A549 (cell line): ENCODE measurements around the gene SNTG2. TPM values are rescaled to one million over a fixed set of nuclear protein-coding genes. Genes with fewer than 3 reads are reported as not detected.

ENCODE experiments used
- ATAC-seq, 2 experiments: fragments of 200-7000 bp in 1 of 2; fragments of >200 bp in 1 of 2; cut with Nextera tagmentation in 1 of 2; cut with Tn5 transposase in 1 of 2; 3 replicates each; pipeline versions ENCODE4 v1.8.0 to v1.9.1; 2018 to 2020; ENCODE audit warnings: mild to moderate bottlenecking in 1 of 2, moderate library complexity in 1 of 2
- CTCF ChIA-PET: fragments of 300-600 bp; sonication (Branson Sonifier 250); formaldehyde crosslinking; extraction: SDS; loops from one replicate; lab custom pipeline; 2021; ENCODE audit warnings: antibody characterized with exemption, inconsistent platforms; lab: Yijun Ruan, JAX
- POLR2A ChIA-PET: fragments of 350-600 bp; formaldehyde crosslinking; extraction: SDS; loops from one replicate; lab custom pipeline; 2021; ENCODE audit warnings: antibody characterized with exemption, inconsistent platforms; lab: Yijun Ruan, JAX
- DNase-seq, 2 experiments: peaks; one replicate each; pipeline versions ENCODE4 v3.0.0 to v3.0.0-alpha.2; 2011 to 2016; ENCODE audit warnings: low read depth in 1 of 2, low spot score in 1 of 2
- FAIRE-seq: peaks from 2 replicates; lab custom pipeline; 2011; peaks lifted over from hg19 to GRCh38; lab: Jason Lieb, UNC
- H3K27ac ChIP-seq, 2 experiments: fragments of >200 bp; sonication (Bioruptor Twin); formaldehyde crosslinking; 3 replicates each; pipeline ENCODE4 v1.5.1; 2016 to 2017
- H3K4me1 ChIP-seq: fragments of >200 bp; sonication (Bioruptor Twin); formaldehyde crosslinking; 3 replicates; pipeline ENCODE4 v1.6.1; 2016
- H3K4me2 ChIP-seq: fragments of >200 bp; sonication (Bioruptor Twin); formaldehyde crosslinking; 3 replicates; pipeline ENCODE4 v1.6.1; 2016
- H3K4me3 ChIP-seq: fragments of >200 bp; sonication (Bioruptor Twin); formaldehyde crosslinking; 3 replicates; pipeline ENCODE4 v1.5.1; 2016
- H3K9me3 ChIP-seq: fragments of >200 bp; sonication (Bioruptor Twin); formaldehyde crosslinking; 3 replicates; pipeline ENCODE4 v1.6.1; 2016
- CBX2 ChIP-seq: fragments of 200-600 bp; sonication (generic); IDR thresholded peaks from 2 replicates; pipeline ENCODE4 v1.6.1; 2016; ENCODE audit warnings: low read depth, mild to moderate bottlenecking, borderline replicate concordance
- CBX8 ChIP-seq: fragments of 200-600 bp; sonication (generic); IDR thresholded peaks from 2 replicates; pipeline ENCODE4 v1.6.1; 2016
- CHD4 ChIP-seq: fragments of 200-600 bp; sonication (generic); IDR thresholded peaks from 2 replicates; pipeline ENCODE4 v1.6.1; 2016; ENCODE audit warnings: antibody characterized with exemption, mild to moderate bottlenecking, borderline replicate concordance
- EHMT2 ChIP-seq: fragments of 200-600 bp; sonication (generic); IDR thresholded peaks from 2 replicates; pipeline ENCODE4 v1.6.1; 2016; ENCODE audit warnings: antibody characterized with exemption, low read depth, mild to moderate bottlenecking, moderate library complexity
- HDAC2 ChIP-seq: fragments of 200-600 bp; sonication (generic); IDR thresholded peaks from 2 replicates; pipeline ENCODE4 v1.6.1; 2016
- JUN ChIP-seq, 2 experiments: fragments of >200 bp; sonication (Bioruptor Twin); formaldehyde crosslinking; IDR thresholded peaks; 2 replicates in 1 of 2; 3 replicates in 1 of 2; pipeline ENCODE4 v1.6.1; 2016 to 2017
- KDM5A ChIP-seq: fragments of 200-600 bp; sonication (generic); IDR thresholded peaks from 2 replicates; pipeline ENCODE4 v1.6.1; 2016; ENCODE audit warnings: antibody characterized with exemption, mild to moderate bottlenecking
- MAFK ChIP-seq: fragments of 450-650 bp; IDR thresholded peaks from 2 replicates; pipeline ENCODE4 v1.6.1; 2014; ENCODE audit not compliant: partially characterized antibody
- MYC ChIP-seq: IDR thresholded peaks from 2 replicates; pipeline ENCODE4 v1.6.1; 2012; ENCODE audit warnings: mild to moderate bottlenecking, inconsistent platforms, low read length, improper control_type of control experiment, borderline replicate concordance
- RARB ChIP-seq: fragments of 250-450 bp; sonication (Bioruptor Pico); IDR thresholded peaks from 2 replicates; pipeline ENCODE4 v1.8.0; 2021; ENCODE audit warnings: mild to moderate bottlenecking, moderate library complexity
- RFX5 ChIP-seq: fragments of 450-650 bp; IDR thresholded peaks from 2 replicates; pipeline ENCODE4 v1.7.1; 2014; ENCODE audit warnings: antibody characterized with exemption, mild to moderate bottlenecking, moderate library complexity
- SREBF2 ChIP-seq: fragments of 450-650 bp; IDR thresholded peaks from 2 replicates; pipeline ENCODE4 v1.6.1; 2014; ENCODE audit warnings: mild to moderate bottlenecking, moderate library complexity
- ZNF302 ChIP-seq: fragments of 250-450 bp; sonication (Bioruptor Pico); IDR thresholded peaks from 2 replicates; pipeline ENCODE4 v1.9.0; 2021; ENCODE audit warnings: inconsistent platforms, mild to moderate bottlenecking, moderate library complexity
- WGBS: methylation state at CpG from one replicate; pipeline ENCODE4 v1.1.6; 2017; ENCODE audit errors: missing lambda C conversion rate; 5-methylcytosine and 5-hydroxymethylcytosine counted together
- polyA plus RNA-seq, 4 experiments: library from polyadenylated mRNA; depleted of rRNA in 3 of 4; stranded (reverse); fragments of >200 nt; fragmentation: RNase III in 1 of 4; extraction: RNeasy Plus Mini Kit Qiagen cat#74134 plus additional on column Dnase treatment in 1 of 4; gene quantifications; 2 replicates in 3 of 4; 3 replicates in 1 of 4; pipeline ENCODE4 v1.2.3, GENCODE V29; 2011 to 2017
- TF ChIP-seq, protein P1 (sequence below): fragments of 250-450 bp; sonication (Bioruptor Pico); IDR thresholded peaks from 2 replicates; pipeline ENCODE4 v1.5.0; 2020; ENCODE audit warnings: low read depth, mild to moderate bottlenecking, moderate library complexity
- TF ChIP-seq, protein P2 (sequence below): fragments of >200 bp; sonication (Bioruptor Twin); formaldehyde crosslinking; IDR thresholded peaks from 2 replicates; pipeline ENCODE4 v1.6.1; 2016
- TF ChIP-seq, protein P3 (sequence below): fragments of 250-450 bp; sonication (Bioruptor Pico); IDR thresholded peaks from 2 replicates; pipeline ENCODE4 v1.5.0; 2021; ENCODE audit warnings: mild to moderate bottlenecking, moderate library complexity, borderline replicate concordance
- TF ChIP-seq, protein P4 (sequence below): fragments of 450-650 bp; IDR thresholded peaks from 2 replicates; pipeline ENCODE4 v1.6.1; 2014; ENCODE audit warnings: antibody characterized with exemption

The SNTG2 gene
- polyA plus RNA-seq, 2 of the 4 experiments (the other 2 are of a cell fraction) = not detected

DNA sequence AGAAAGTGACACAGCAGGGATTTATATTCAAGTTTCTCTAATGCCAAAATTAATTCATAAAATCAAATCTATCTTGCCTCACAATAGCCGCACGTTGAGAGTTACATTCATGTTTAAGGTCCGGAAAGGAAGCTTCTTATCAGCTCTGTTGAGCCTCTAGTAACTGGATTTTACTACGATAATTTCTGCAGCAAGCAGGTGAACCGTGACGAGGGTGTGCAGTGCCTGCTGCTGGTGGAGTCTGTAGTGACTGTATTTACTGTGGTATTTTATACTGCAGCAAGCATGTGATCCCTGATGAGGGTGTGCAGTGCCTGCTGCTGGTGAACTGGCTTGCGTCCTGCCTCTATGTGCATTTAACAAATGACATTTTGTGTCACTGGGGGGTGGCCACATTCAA lies 120.0 kb downstream of the SNTG2 start:
- no peak for FAIRE-seq
- Histone ChIP-seq H3K4me3 (no peak overlapping the region), H3K4me2 (no peak overlapping the region), H3K4me1 (no peaks in the 10 kb centered on the region), H3K27ac (no peak overlapping the region), H3K9me3 (no peaks in the 10 kb centered on the region)
- ChIA-PET POLR2A (no interaction called here), CTCF (no interaction called here)
- no peak for ATAC-seq
- DNase-seq = no peak
- TF ChIP-seq MYC = no peak
- no peak for TF ChIP-seq ZNF302 (CRISPR knock-in tag)
- TF ChIP-seq CBX2 = no peak
- no peak for TF ChIP-seq RARB (CRISPR knock-in tag)
- TF ChIP-seq, protein P1, sequence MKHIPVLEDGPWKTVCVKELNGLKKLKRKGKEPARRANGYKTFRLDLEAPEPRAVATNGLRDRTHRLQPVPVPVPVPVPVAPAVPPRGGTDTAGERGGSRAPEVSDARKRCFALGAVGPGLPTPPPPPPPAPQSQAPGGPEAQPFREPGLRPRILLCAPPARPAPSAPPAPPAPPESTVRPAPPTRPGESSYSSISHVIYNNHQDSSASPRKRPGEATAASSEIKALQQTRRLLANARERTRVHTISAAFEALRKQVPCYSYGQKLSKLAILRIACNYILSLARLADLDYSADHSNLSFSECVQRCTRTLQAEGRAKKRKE = no peak
- TF ChIP-seq JUN (IDR thresholded peaks at IDR 0.05) = no peak
- TF ChIP-seq KDM5A = no peak
- no peak for TF ChIP-seq RFX5
- 24% methylated on average over 7 of the region's 7 CpGs for WGBS

DNA sequence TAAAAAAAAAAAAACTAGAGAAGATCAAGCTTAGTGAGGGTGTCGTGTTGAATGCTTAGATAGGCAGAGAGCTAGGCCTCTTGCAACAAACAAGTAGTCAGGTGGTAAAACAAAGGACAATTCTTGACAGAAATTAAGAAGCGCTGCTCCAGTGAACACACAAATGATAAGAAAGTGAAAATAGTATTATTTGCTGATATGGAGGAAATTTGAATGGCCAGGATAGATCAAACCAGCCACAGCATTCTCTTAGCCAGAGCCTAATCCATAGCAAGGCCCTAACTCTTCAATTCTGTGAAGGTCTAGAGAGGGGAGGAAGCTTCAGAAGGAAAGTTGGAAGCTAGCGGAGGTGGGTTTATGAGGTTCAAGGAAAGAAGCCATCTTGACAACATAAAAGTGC lies 121.0 kb downstream of the SNTG2 start:
- Histone ChIP-seq H3K4me1 (no peaks in the 10 kb centered on the region), H3K4me3 (no peak overlapping the region), H3K9me3 (no peaks in the 10 kb centered on the region), H3K4me2 (no peak overlapping the region), H3K27ac (no peak overlapping the region)
- FAIRE-seq (no peak), ATAC-seq (no peak), DNase-seq (no peak)
- no peak for TF ChIP-seq CHD4
- TF ChIP-seq MAFK = peak; percentile 53
- WGBS = 35% methylated on average over 3 of the region's 3 CpGs
- ChIA-PET CTCF (no interaction called here), POLR2A (no interaction called here)

DNA sequence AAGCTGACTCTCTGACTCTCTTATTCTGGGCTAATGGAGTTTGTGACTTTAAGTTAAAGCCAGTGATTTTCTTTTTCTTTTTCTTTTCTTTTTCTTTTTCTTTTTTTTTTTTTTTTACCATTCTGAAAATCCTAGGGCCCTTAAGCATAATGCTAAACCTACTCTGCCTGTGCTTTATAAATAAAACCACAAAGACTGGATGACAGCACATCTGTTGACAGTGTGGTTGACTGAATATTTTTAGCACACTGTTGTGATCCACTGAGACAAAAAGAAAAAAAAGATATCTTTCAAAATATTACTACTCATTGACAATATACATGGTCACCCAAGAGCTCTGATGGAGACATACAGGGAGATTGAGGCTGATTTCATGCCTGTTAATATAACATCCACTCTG lies 121.6 kb downstream of the SNTG2 start:
- H3K4me3 ChIP-seq = no peak overlapping the region
- H3K4me1 ChIP-seq = no peaks in the 10 kb centered on the region
- H3K4me2 ChIP-seq = no peak overlapping the region
- DNase-seq = no peak
- H3K9me3 ChIP-seq = no peaks in the 10 kb centered on the region
- CTCF ChIA-PET = no interaction called here
- TF ChIP-seq, protein P2, sequence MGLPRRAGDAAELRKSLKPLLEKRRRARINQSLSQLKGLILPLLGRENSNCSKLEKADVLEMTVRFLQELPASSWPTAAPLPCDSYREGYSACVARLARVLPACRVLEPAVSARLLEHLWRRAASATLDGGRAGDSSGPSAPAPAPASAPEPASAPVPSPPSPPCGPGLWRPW = no peak
- ATAC-seq = no peak
- POLR2A ChIA-PET = no interaction called here
- no peak for FAIRE-seq
- no peak overlapping the region for H3K27ac ChIP-seq

DNA sequence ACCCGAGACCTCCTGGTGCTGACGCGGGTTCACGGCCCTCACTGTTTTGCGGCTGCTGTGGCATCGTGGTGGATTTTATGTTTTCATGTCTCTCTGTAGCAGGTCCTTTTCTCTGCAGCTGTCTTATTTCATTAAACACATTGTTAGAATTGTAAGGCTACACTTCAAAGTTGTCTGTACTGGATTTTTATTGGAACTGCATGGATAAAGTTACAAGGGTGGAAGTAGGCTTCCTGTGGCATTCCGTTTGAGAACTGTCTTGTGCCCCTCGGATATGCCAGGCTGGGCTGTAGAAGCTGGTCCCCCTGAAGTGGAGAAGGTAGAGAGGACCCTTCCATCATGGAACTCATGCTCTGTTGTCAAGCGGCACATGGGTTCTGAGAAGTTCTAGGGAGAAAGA lies 127.3 kb downstream of the SNTG2 start:
- no peak for DNase-seq
- POLR2A ChIA-PET = no interaction called here
- H3K4me2 ChIP-seq = no peak overlapping the region
- CTCF ChIA-PET = no interaction called here
- 55% methylated on average over 9 of the region's 9 CpGs for WGBS
- TF ChIP-seq, protein P3, sequence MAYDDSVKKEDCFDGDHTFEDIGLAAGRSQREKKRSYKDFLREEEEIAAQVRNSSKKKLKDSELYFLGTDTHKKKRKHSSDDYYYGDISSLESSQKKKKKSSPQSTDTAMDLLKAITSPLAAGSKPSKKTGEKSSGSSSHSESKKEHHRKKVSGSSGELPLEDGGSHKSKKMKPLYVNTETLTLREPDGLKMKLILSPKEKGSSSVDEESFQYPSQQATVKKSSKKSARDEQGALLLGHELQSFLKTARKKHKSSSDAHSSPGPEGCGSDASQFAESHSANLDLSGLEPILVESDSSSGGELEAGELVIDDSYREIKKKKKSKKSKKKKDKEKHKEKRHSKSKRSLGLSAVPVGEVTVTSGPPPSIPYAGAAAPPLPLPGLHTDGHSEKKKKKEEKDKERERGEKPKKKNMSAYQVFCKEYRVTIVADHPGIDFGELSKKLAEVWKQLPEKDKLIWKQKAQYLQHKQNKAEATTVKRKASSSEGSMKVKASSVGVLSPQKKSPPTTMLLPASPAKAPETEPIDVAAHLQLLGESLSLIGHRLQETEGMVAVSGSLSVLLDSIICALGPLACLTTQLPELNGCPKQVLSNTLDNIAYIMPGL (CRISPR knock-in tag) = no peak
- TF ChIP-seq, all 56 proteins: peak for 0
- Histone ChIP-seq H3K4me3 (no peak overlapping the region), H3K9me3 (no peaks in the 10 kb centered on the region), H3K4me1 (no peaks in the 10 kb centered on the region), H3K27ac (no peak overlapping the region)
- FAIRE-seq (no peak), ATAC-seq (no peak)

DNA sequence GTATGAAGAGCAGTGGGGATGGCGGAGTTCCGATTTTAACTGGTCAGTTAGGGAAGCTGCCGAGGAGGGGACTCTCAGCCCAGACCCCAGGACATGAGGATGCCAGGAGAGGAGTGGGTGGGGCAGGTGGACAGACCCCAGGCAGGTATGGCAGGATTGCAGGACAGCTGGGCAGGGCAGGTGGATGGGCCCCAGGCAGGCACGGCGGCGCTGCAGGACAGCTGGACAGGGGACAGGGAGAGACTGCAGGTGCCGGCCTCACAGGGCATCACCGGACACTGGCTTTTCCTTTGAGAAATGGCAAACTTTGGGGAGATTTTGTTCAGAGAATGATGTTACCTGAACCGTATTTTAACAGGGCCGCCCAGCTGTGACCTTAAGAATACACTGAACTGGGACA lies 127.7 kb downstream of the SNTG2 start:
- Histone ChIP-seq H3K9me3 (no peaks in the 10 kb centered on the region), H3K4me3 (no peak overlapping the region), H3K4me1 (no peaks in the 10 kb centered on the region), H3K4me2 (no peak overlapping the region), H3K27ac (no peak overlapping the region)
- 45% methylated on average over 9 of the region's 10 CpGs for WGBS
- FAIRE-seq (no peak), DNase-seq (no peak), ATAC-seq (no peak)
- POLR2A ChIA-PET = no interaction called here
- CTCF ChIA-PET = no interaction called here
- no peak for TF ChIP-seq EHMT2
- TF ChIP-seq, protein P4, sequence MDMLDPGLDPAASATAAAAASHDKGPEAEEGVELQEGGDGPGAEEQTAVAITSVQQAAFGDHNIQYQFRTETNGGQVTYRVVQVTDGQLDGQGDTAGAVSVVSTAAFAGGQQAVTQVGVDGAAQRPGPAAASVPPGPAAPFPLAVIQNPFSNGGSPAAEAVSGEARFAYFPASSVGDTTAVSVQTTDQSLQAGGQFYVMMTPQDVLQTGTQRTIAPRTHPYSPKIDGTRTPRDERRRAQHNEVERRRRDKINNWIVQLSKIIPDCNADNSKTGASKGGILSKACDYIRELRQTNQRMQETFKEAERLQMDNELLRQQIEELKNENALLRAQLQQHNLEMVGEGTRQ = no peak
- no peak for TF ChIP-seq HDAC2
- no peak for TF ChIP-seq CHD4
- no peak for TF ChIP-seq CBX8
- TF ChIP-seq SREBF2 = no peak
